Endothelial cell of umbilical vein (primary cell): ENCODE results near the gene ANAPC1.
"Not testable (repeated sequence)": the region's sequence is repeated elsewhere in the genome, so short reads cannot be mapped to it uniquely, and the experiment has no call there.

Experiments used
- EZH2 ChIP-seq: IDR thresholded peaks from 2 replicates; pipeline ENCODE4 v1.6.1; 2012; ENCODE audit warnings: borderline replicate concordance, low read depth, mild to moderate bottlenecking, moderate library complexity, low read length, inconsistent platforms; ENCODE audit not compliant: severe bottlenecking
- MYC ChIP-seq: IDR thresholded peaks from one replicate; pipeline ENCODE4 v1.6.1; 2011; ENCODE audit warnings: mild to moderate bottlenecking, low read depth, low read length
- POLR2A ChIP-seq: IDR thresholded peaks from 2 replicates; pipeline ENCODE4 v1.6.1; 2012; ENCODE audit warnings: low read depth, mild to moderate bottlenecking, control low read depth, low read length
- POLR2AphosphoS5 ChIP-seq: IDR thresholded peaks from 2 replicates; pipeline ENCODE4 v1.6.1; 2012; ENCODE audit warnings: low read depth, mild to moderate bottlenecking, control low read depth, low read length, moderate library complexity; ENCODE audit not compliant: insufficient read depth
- TF ChIP-seq, protein P1 (sequence below), 2 donors: IDR thresholded peaks; 1 replicate in 1 of 2; 2 replicates in 1 of 2; pipeline ENCODE4 v1.5.1; 2011; ENCODE audit warnings: low read length in 2 of 2, mild to moderate bottlenecking in 2 of 2, moderate library complexity in 2 of 2, control low read depth in 1 of 2, inconsistent platforms in 1 of 2, low read depth in 1 of 2; ENCODE audit not compliant: insufficient read depth in 1 of 2; ENCODE audit errors: extremely low read depth in 1 of 2

DNA sequence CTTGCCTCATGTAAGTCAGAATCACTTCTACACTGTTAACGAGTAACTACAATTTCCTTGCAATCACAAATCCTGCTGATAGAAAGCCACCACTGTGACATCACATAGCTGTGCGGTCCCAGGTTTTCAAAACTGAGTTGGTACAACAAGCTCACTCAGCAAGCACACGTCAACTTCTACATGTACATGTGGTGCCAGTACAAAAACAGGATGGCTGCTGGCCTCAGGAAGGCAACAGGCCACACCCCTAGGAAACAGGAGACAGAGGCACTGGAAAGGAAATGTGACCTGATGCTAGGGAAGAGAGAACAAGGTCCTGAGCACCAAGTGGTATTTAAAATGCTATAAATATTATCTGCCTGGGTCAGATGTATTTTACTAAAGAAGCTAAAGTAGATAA is 107.7 kb downstream of the ANAPC1 start:
- not testable (repeated sequence) for TF ChIP-seq EZH2, POLR2AphosphoS5, POLR2A, MYC
- TF ChIP-seq, protein P1, sequence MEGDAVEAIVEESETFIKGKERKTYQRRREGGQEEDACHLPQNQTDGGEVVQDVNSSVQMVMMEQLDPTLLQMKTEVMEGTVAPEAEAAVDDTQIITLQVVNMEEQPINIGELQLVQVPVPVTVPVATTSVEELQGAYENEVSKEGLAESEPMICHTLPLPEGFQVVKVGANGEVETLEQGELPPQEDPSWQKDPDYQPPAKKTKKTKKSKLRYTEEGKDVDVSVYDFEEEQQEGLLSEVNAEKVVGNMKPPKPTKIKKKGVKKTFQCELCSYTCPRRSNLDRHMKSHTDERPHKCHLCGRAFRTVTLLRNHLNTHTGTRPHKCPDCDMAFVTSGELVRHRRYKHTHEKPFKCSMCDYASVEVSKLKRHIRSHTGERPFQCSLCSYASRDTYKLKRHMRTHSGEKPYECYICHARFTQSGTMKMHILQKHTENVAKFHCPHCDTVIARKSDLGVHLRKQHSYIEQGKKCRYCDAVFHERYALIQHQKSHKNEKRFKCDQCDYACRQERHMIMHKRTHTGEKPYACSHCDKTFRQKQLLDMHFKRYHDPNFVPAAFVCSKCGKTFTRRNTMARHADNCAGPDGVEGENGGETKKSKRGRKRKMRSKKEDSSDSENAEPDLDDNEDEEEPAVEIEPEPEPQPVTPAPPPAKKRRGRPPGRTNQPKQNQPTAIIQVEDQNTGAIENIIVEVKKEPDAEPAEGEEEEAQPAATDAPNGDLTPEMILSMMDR (IDR thresholded peaks at IDR 0.05; ENCODE audit: extremely low read depth in 1 of 2, insufficient read depth in 1 of 2, low read depth in 1 of 2, low read length in 2 of 2), result not testable (repeated sequence)
